ENCODE results near the gene CLTB. TPM values are rescaled to one million over a fixed set of nuclear protein-coding genes. Genes with fewer than 3 reads are reported as not detected.

Gene CLTB
- total RNA-seq, 1 experiment from 2014 or later = 58.6 TPM

DNA sequence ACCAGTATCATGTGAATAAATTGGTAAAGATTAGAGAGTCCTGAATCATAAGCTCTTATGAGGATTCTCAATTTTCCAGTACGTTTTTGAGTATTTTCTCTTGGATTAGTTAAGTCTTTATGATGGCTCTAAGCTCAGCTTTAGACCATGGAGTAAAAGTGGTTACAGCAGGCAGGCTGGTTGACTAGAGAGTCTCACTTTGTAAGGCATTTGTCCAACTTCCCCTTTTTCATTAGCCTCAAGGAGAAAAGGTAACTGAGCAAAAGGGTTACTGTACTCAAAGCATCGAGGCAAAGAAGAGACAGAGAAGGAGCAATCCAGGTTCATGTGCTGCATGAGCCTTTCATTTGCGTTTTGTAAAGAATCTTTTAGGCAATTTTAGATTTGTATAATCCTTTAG, 36.5 kb downstream of the CLTB start:
- Histone ChIP-seq H3K9me3 (ENCODE audit: control insufficient read depth in 1 of 2, insufficient read depth in 1 of 2, low read depth in 1 of 2, low read length in 2 of 2) (no peaks in the 10 kb centered on the region), H3K9ac (ENCODE audit: low read length) (no peak overlapping the region), H3K27me3 (ENCODE audit: insufficient read depth, low read length) (no peaks in the 10 kb centered on the region), H2AFZ (ENCODE audit: low read depth, low read length, poor library complexity, severe bottlenecking) (no peak overlapping the region), H3K4me3 (replicated peaks in 1 of 2; ENCODE audit: low read depth in 1 of 2, low read length in 2 of 2) (no peak overlapping the region), H3K9me2 (ENCODE audit: insufficient read depth) (no peaks in the 10 kb centered on the region), H3K27ac (ENCODE audit: low read depth, low read length) (no peak overlapping the region), H3K36me3 (ENCODE audit: control insufficient read depth in 1 of 2, insufficient read depth in 2 of 2, low read length in 2 of 2) (peaks cover 20 to 42% of the 10 kb centered on the region in 2 experiments; a peak in 3 of 4 replicates), H4K20me1 (ENCODE audit: insufficient read depth) (no peaks in the 10 kb centered on the region; the same call in 1 of the 2 replicates), H3K4me1 (ENCODE audit: control insufficient read depth in 1 of 2, insufficient read depth in 2 of 2, low read length in 2 of 2) (no peaks in the 10 kb centered on the region), H3K79me2 (ENCODE audit: insufficient read depth, low read length) (peaks cover 10% of the 10 kb centered on the region; the same call in 1 of the 2 replicates), H3K4me2 (ENCODE audit: low read length) (no peak overlapping the region)
- BruUV-seq (replicated peaks) = no TSS peak
- no peak for TF ChIP-seq ELF1 (IDR thresholded peaks at IDR 0.05; ENCODE audit: borderline replicate concordance, low read depth)
- TF ChIP-seq, protein P1, sequence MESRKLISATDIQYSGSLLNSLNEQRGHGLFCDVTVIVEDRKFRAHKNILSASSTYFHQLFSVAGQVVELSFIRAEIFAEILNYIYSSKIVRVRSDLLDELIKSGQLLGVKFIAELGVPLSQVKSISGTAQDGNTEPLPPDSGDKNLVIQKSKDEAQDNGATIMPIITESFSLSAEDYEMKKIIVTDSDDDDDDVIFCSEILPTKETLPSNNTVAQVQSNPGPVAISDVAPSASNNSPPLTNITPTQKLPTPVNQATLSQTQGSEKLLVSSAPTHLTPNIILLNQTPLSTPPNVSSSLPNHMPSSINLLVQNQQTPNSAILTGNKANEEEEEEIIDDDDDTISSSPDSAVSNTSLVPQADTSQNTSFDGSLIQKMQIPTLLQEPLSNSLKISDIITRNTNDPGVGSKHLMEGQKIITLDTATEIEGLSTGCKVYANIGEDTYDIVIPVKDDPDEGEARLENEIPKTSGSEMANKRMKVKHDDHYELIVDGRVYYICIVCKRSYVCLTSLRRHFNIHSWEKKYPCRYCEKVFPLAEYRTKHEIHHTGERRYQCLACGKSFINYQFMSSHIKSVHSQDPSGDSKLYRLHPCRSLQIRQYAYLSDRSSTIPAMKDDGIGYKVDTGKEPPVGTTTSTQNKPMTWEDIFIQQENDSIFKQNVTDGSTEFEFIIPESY (IDR thresholded peaks at IDR 0.05; ENCODE audit: extremely low read depth, insufficient replicate concordance, low read length) = no peak
- no peak for TF ChIP-seq EZH2 (IDR thresholded peaks at IDR 0.05)
- no peak for TF ChIP-seq POLR2AphosphoS5 (IDR thresholded peaks at IDR 0.05; ENCODE audit: low read depth, low read length)
- no peak for TF ChIP-seq CTCF (IDR thresholded peaks at IDR 0.05 in 2 of 3, conservative IDR thresholded peaks at IDR 0.05 in 1 of 3; ENCODE audit: borderline replicate concordance in 1 of 3, insufficient read depth in 1 of 3, low read depth in 2 of 3, low read length in 2 of 3)
- TF ChIP-seq EGR1 (IDR thresholded peaks at IDR 0.05; ENCODE audit: low read depth) = no peak
- TF ChIP-seq SP1 (IDR thresholded peaks at IDR 0.05; ENCODE audit: low read depth) = no peak
- no peak for TF ChIP-seq SIN3A (IDR thresholded peaks at IDR 0.05; ENCODE audit: low read depth)
- TF ChIP-seq JUND (IDR thresholded peaks at IDR 0.05) = no peak
- TF ChIP-seq YY1 (IDR thresholded peaks at IDR 0.05; ENCODE audit: extremely low read depth, insufficient replicate concordance, low read depth, low read length) = no peak
- TF ChIP-seq RAD21 (IDR thresholded peaks at IDR 0.05; ENCODE audit: low read depth) = no peak
- ATAC-seq (no peak), DNase-seq (ENCODE audit: low read depth, low spot score) (no peak)
- ChIA-PET RAD21 (ENCODE audit: low non-redundant PET in 1 of 2, low total read pairs in 2 of 2, uncharacterized antibody in 2 of 2, unreplicated experiment in 2 of 2) (no interaction called here), POLR2A (no interaction called here), CTCF (no interaction called here)
- intact Hi-C loops (cut with micrococcal nuclease) = no loop called here
